Heart right ventricle (tissue), 16 donors: Measurements from ENCODE around the gene OGDH. TPM values are rescaled to one million over a fixed set of nuclear protein-coding genes. Genes with fewer than 3 reads are reported as not detected.

ENCODE experiments used
- ATAC-seq, 8 donors: fragments of 200-7000 bp; cut with Tn5 transposase; one replicate each; pipeline ENCODE4 v1.9.1; 2020; ENCODE audit warnings: mild to moderate bottlenecking in 8 of 8, moderate library complexity in 8 of 8, moderate number of reproducible peaks in 1 of 8
- DNase-seq, 2 donors: peaks; one replicate each; pipeline ENCODE4 v3.0.0-alpha.2; 2020
- H3K27ac ChIP-seq, 10 donors: fragments of 200-600 bp; sonication (generic) in 2 of 10; one replicate each; pipeline versions ENCODE4 v1.5.0 to v1.8.0; 2020 to 2022; ENCODE audit warnings: mild to moderate bottlenecking in 3 of 10
- H3K27me3 ChIP-seq, 7 donors: fragments of 200-600 bp; one replicate each; pipeline ENCODE4 v1.8.0; 2021 to 2022; ENCODE audit warnings: mild to moderate bottlenecking in 2 of 7
- H3K36me3 ChIP-seq, 9 donors: fragments of 200-600 bp; sonication (generic) in 1 of 9; one replicate each; pipeline versions ENCODE4 v1.5.0 to v1.8.0; 2020 to 2022; ENCODE audit warnings: mild to moderate bottlenecking in 2 of 9
- H3K4me1 ChIP-seq, 9 donors: fragments of 200-600 bp; sonication (generic) in 1 of 9; one replicate each; pipeline versions ENCODE4 v1.5.0 to v1.8.0; 2020 to 2022; ENCODE audit warnings: mild to moderate bottlenecking in 4 of 9
- H3K4me3 ChIP-seq, 10 donors: fragments of 200-600 bp; sonication (generic) in 2 of 10; one replicate each; pipeline versions ENCODE4 v1.5.0 to v1.8.0; 2020 to 2022; ENCODE audit warnings: mild to moderate bottlenecking in 7 of 10, moderate library complexity in 2 of 10
- H3K9me3 ChIP-seq, 11 donors: fragments of 200-600 bp in 10 of 11; sonication (generic) in 2 of 11; one replicate each; pipeline versions ENCODE4 v1.5.0 to v1.8.0; 2013 to 2022; ENCODE audit warnings: mild to moderate bottlenecking in 2 of 11, control low read depth in 1 of 11, moderate library complexity in 1 of 11
- whole genome bisulfite sequencing, 2 donors: extraction: QIAGEN DNeasy Blood & Tissue Kit; methylation state at CpG; one replicate each; pipeline ENCODE4 v1.1.7; 2013; ENCODE audit warnings: inconsistent platforms in 1 of 2; 5-methylcytosine and 5-hydroxymethylcytosine counted together
- intact Hi-C, 10 donors: fragments of 100-400 bp; cut with DNase I; formaldehyde crosslinking; loops; one replicate each; pipeline versions ENCODE4 v1.11.1 to v1.14.2; 2022
- polyA plus RNA-seq, 2 donors: library from polyadenylated mRNA; stranded (reverse); fragments of 200-250 nt; gene quantifications; one replicate each; pipeline ENCODE4 v1.2.3, GENCODE V29; 2013
- total RNA-seq, 10 donors: library from RNA; stranded (reverse); fragmentation: NEBNext Ultra II Directional in 3 of 10; extraction: Animal tissue kit (Norgen Biotek cat#: 25700) in 3 of 10; gene quantifications; one replicate each; pipeline versions ENCODE4 v1.2.1 to v1.2.4, GENCODE V29; 2021 to 2023
- TF ChIP-seq, protein P1 (sequence below), 9 donors: fragments of 200-600 bp; sonication (generic) in 2 of 9; IDR thresholded peaks; one replicate each; pipeline versions ENCODE4 v1.5.0 to v1.8.0; 2021 to 2022; ENCODE audit warnings: antibody characterized with exemption in 9 of 9, mild to moderate bottlenecking in 5 of 9, moderate library complexity in 1 of 9
- donor health status: Arrhythmogenic right ventricular cardiomyopathy.
- donor health status: ischemic (EF 13 %, LVEDD 7.1; RV severe dilation, severe dysfunction).
- donor health status: healthy with polysubstance abuse.
- donor health status: DM: no; HTN: yes; CAD: no.
- donor health status: DM: no; HTN: no; CAD: no.
- donor health status: ischemic (EF 25% LVEDD 6.9; RV normal size, moderate dysfunction).
- donor health status: ischemic (EF 25% LVEDD 5.7; RV mildly dilated, moderate dysfunction).
- donor health status: healthy.
- donor health status: DM: yes; HTN: yes; CAD: no.
- donor health status: Ischemic cardiomyopathy.
- donor health status: ischemic (EF 35%, LVEDD 5.7; RV mildly dilated, moderate dysfunction).
- donor health status: nonischemic (EF 11% LVEDD 7.7; RV severe dilation, severe dysfunction).
- donor health status: DM: yes; HTN: yes; CAD: no.
- donor health status: PGD.
- donor health status: ischemic (EF 29% LVEDD 5.4; RV normal size, mild dysfunction).
- donor health status: nonischemic (EF 23%, LVEDD 6.1; RV moderate dilation, normal function).

OGDH gene
- total and polyA plus RNA-seq, 12 donors, result 202 to 724 (median 672) TPM

DNA sequence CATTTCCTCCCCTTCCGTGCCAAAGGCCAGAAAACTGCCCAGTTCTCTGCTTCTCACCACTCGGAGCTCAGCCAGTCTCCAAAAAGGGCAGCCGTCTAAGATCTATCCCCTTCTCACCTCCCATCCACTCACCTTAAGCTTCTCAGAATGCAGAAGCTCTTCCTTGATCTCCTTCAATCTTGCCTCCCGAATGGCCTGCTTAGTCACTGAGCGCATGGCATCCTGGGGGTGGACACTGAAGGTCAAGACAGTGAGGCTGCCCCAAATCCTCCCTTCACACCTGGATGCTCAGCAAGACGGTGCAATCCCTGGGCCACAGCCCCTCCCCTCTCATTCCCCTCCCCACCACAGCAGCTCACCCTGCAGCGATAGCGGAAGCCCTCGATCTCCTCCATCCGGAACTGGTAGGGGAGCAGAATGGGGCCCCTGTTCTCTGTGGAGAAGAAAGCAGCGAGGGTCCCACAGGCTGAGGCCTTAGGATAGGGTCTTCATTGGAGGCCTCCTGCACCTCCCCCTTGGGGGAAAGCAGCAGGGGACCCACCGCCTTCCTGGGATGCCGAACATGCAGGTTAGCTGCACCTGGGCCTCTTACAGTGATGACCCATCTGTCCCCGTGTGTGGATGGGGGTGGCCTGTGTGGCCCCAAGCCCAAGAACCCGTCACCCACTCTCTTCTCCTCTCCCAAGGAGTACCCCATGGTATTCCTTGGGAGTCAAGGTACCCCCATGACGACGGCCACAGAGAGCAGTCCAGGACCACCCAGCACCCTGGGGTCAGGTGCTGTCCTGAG, 37.5 kb upstream of the OGDH start:
- H3K27me3 ChIP-seq, result no peaks in the 10 kb centered on the region
- ATAC-seq, result no peak
- no peaks in the 10 kb centered on the region for H3K9me3 ChIP-seq
- DNase-seq, result no peak
- no peak overlapping the region for H3K27ac ChIP-seq
- H3K4me3 ChIP-seq, result no peak overlapping the region
- H3K4me1 ChIP-seq, result peaks cover 2 to 30% (median 13%) of the 10 kb centered on the region in 9 donors
- H3K36me3 ChIP-seq, result peaks cover 0 to 90% (median 76%) of the 10 kb centered on the region in 9 donors
- TF ChIP-seq, protein P1, sequence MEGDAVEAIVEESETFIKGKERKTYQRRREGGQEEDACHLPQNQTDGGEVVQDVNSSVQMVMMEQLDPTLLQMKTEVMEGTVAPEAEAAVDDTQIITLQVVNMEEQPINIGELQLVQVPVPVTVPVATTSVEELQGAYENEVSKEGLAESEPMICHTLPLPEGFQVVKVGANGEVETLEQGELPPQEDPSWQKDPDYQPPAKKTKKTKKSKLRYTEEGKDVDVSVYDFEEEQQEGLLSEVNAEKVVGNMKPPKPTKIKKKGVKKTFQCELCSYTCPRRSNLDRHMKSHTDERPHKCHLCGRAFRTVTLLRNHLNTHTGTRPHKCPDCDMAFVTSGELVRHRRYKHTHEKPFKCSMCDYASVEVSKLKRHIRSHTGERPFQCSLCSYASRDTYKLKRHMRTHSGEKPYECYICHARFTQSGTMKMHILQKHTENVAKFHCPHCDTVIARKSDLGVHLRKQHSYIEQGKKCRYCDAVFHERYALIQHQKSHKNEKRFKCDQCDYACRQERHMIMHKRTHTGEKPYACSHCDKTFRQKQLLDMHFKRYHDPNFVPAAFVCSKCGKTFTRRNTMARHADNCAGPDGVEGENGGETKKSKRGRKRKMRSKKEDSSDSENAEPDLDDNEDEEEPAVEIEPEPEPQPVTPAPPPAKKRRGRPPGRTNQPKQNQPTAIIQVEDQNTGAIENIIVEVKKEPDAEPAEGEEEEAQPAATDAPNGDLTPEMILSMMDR (IDR thresholded peaks at IDR 0.05), result no peak
- 92 to 93% methylated on average over 17 of the region's 17 CpGs for WGBS, 2 donors
- intact Hi-C loops, result loop anchor here in 8 of 10 donors (5.0 to 10.0 kb wide), 5 partner anchors 84 to 334 kb away; no protein-coding TSS in a partner anchor

DNA sequence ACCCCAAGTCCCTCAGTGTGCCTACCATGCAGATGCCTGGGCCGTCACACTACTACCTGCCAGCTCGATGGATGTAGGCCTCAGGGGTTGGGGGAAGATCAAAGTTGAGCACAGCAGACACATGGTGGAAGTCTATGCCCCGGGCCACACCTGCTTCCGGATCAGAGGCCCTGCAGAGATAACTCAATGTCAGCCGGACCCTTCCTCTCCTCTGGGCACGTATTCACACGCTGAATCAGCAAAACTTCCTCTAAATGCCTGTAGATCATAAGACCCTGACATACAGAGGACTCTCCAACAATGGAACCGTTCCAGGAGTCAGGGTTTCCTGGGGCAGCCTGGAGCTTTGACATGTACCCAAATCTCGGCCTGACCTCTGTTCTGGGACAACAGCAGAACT, 36.5 kb upstream of the OGDH start:
- TF ChIP-seq, protein P1 (IDR thresholded peaks at IDR 0.05), result no peak
- ATAC-seq, result no peak
- no peak for DNase-seq
- Histone ChIP-seq H3K27ac (no peak overlapping the region), H3K9me3 (no peaks in the 10 kb centered on the region), H3K4me1 (peaks cover 5 to 37% (median 22%) of the 10 kb centered on the region in 9 donors), H3K27me3 (no peaks in the 10 kb centered on the region), H3K4me3 (no peak overlapping the region), H3K36me3 (peaks cover 0 to 80% (median 67%) of the 10 kb centered on the region in 9 donors)
- 91 to 93% methylated on average over 9 of the region's 9 CpGs for WGBS, 2 donors
- intact Hi-C loops, result loop anchor here in 9 of 10 donors (5.0 to 10.0 kb wide), 6 partner anchors 83 to 335 kb away; no protein-coding TSS in a partner anchor

DNA sequence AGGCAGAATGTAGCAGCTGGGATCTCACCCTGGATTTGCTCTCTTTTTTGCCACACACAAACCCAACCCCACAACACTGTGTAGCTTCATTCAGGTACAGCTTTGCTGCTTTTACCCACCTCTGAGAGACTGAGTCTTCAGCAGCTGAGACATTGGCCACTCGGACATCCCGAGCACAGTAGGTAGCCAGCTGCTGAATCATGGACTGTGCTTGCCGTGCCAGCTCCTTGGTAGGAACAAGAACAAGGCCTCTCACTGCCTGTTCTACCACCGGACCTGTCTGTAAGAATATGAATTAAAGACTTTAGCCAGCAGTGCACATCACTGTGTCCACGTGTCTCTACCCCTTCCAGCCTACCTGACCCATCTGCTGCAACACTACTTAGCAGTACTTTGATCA, 33.7 kb upstream of the OGDH start:
- peak overlapping the region in 1 of 10 donors; percentile 89 for H3K27ac ChIP-seq
- H3K4me3 ChIP-seq, result peak overlapping the region; percentile 47 to 93 (median 75)
- H3K27me3 ChIP-seq, result no peaks in the 10 kb centered on the region
- H3K9me3 ChIP-seq, result no peaks in the 10 kb centered on the region
- TF ChIP-seq, protein P1 (IDR thresholded peaks at IDR 0.05), result no peak
- peaks cover 3 to 32% (median 26%) of the 10 kb centered on the region in 9 donors for H3K4me1 ChIP-seq
- ATAC-seq, result no peak
- peaks cover 0 to 77% (median 52%) of the 10 kb centered on the region in 9 donors for H3K36me3 ChIP-seq
- intact Hi-C loops, result loop anchor here in 1 of 10 donors (5.0 kb wide), 1 partner anchor 85 kb away; no protein-coding TSS in a partner anchor
- 72 to 81% methylated on average over 5 of the region's 5 CpGs for WGBS, 2 donors
- no peak for DNase-seq

DNA sequence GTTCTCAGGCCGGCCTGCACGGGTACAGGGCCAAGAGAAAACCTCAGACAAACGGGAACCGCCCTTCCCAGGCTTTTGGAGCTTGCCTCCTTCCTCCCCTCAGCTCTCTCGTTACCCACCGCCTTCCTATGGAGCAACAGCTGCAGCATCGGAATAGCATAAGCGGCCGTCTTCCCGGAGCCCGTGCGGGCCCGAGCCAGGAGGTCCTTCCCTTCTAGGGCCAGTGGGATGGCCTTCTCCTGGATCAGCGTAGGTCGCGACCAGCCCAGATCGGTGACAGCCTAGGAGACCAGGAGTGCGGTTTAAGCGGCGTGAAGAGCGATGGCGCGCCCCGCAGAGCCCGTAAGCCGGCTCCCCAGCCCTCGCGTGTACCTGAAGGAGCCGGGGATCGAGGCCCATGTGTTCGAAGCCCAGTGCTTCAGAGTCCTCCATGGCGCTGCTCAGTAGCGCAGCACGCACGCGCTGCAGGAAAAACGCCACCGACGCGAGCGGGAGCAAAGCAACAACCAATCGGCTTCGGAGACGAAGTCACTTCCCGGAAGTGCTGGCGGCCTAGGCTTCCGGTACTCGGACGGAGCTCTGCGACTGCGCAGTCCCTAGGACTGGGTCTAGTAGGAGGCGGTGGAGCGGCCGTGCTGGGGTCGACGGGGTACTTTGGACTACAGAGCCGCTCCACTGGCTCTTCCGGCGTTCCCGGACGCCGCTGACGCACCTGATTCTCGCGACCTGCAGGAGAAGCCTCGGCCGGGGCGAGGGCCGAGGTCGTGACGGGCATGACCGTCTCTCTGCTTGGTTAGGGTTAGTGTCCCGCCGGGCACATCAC, 32.8 kb upstream of the OGDH start, which contains the start of gene DDX56:
Gene DDX56, minus strand, starts transcription at position 445 of the 823 bp plus-strand sequence. Its CDS starts 13 bp downstream, at position 432.
- 0 to 1% methylated on average over 74 of the region's 74 CpGs for whole genome bisulfite sequencing, 2 donors
- Histone ChIP-seq H3K4me3 (peak within 1 kb of the TSS; percentile 47 to 93 (median 75)), H3K9me3 (no peaks in the 10 kb centered on the region), H3K27ac (peak within 1 kb of the TSS; percentile 33 to 93 (median 90)), H3K27me3 (no peaks in the 10 kb centered on the region), H3K4me1 (peaks cover 3 to 32% (median 26%) of the 10 kb centered on the region in 9 donors), H3K36me3 (peaks cover 0 to 77% (median 52%) of the 10 kb centered on the region in 9 donors)
- ATAC-seq (peak; percentile 95 to 99 (median 98)), DNase-seq (peak; percentile 94 to 95)
- intact Hi-C loops, result loop anchor here in 1 of 10 donors (5.0 kb wide), 1 partner anchor 86 kb away; no protein-coding TSS in a partner anchor
- TF ChIP-seq, protein P1 (IDR thresholded peaks at IDR 0.05), result no peak
